Left lobe of liver (tissue), 2 donors: ENCODE measurements around the gene LIMD2. TPM values are rescaled to one million over a fixed set of nuclear protein-coding genes. Genes with fewer than 3 reads are reported as not detected.
A peak's percentile ranks its signal among the peaks of the same experiment; 100 is the strongest.

Source experiments
- ATAC-seq: fragments of 200-7000 bp; cut with Tn5 transposase; one replicate; pipeline ENCODE4 v1.9.1; 2020; ENCODE audit warnings: mild to moderate bottlenecking, moderate library complexity
- DNase-seq: peaks from one replicate; pipeline ENCODE4 v3.0.0-alpha.2; 2020; ENCODE audit warnings: low spot score
- total RNA-seq: library from RNA; stranded (reverse); gene quantifications from one replicate; pipeline ENCODE4 v1.2.1, GENCODE V29; 2021
- donor health status: DM: no; HTN: no; CAD: no; lungs with moderate emphysema.
- donor health status: DM: no; HTN: yes; CAD: no.

Gene LIMD2
- total RNA-seq, 1 donor from 2014 or later = 5.8 TPM

- ATAC-seq = no peak
- DNase-seq = no peak
Observed at GRCh38 chr17:63685041-63685440, 14.9 kb downstream of the LIMD2 start.

GRCh38 chr17:63682981-63683380 lies 16.9 kb downstream of the LIMD2 start:
- ATAC-seq = no peak
- DNase-seq = no peak

- DNase-seq = no peak
- no peak for ATAC-seq
Observed at GRCh38 chr17:63682441-63682840, 17.5 kb downstream of the LIMD2 start.

- DNase-seq (peak; percentile 83), ATAC-seq (peak; percentile 96)
Observed at GRCh38 chr17:63681530-63681929, 18.4 kb downstream of the LIMD2 start.

- no peak for ATAC-seq
- no peak for DNase-seq
Observed at GRCh38 chr17:63680700-63681099, 19.2 kb downstream of the LIMD2 start.

- ATAC-seq = no peak
- DNase-seq = no peak
Observed at GRCh38 chr17:63679214-63679613, 20.7 kb downstream of the LIMD2 start.

- DNase-seq (no peak), ATAC-seq (no peak)
Observed at GRCh38 chr17:63676584-63676983, 23.3 kb downstream of the LIMD2 start.

GRCh38 chr17:63675607-63676546 lies 24.0 kb downstream of the LIMD2 start:
- ATAC-seq = peak; percentile 94
- DNase-seq = peak; percentile 89

- DNase-seq (no peak), ATAC-seq (peak; percentile 46)
Observed at GRCh38 chr17:63675231-63675606, 24.7 kb downstream of the LIMD2 start.

GRCh38 chr17:63672856-63673255 lies 27.1 kb downstream of the LIMD2 start:
- DNase-seq (no peak), ATAC-seq (no peak)

GRCh38 chr17:63665527-63666214 lies 34.3 kb downstream of the LIMD2 start:
- ATAC-seq = peak; percentile 69
- DNase-seq = no peak

GRCh38 chr17:63659850-63660249 lies 40.1 kb downstream of the LIMD2 start:
- DNase-seq (no peak), ATAC-seq (no peak)

GRCh38 chr17:63658366-63658765 lies 41.6 kb downstream of the LIMD2 start:
- ATAC-seq (no peak), DNase-seq (no peak)

- no peak for DNase-seq
- no peak for ATAC-seq
Observed at GRCh38 chr17:63657786-63658185, 42.1 kb downstream of the LIMD2 start.

- no peak for DNase-seq
- no peak for ATAC-seq
Observed at GRCh38 chr17:63653050-63653449, 46.9 kb downstream of the LIMD2 start.

- ATAC-seq = no peak
- DNase-seq = no peak
Observed at GRCh38 chr17:63652106-63652505, 47.8 kb downstream of the LIMD2 start.

GRCh38 chr17:63649813-63650212 lies 50.1 kb downstream of the LIMD2 start:
- ATAC-seq (peak; percentile 52), DNase-seq (no peak)

GRCh38 chr17:63647936-63648335 lies 52.0 kb downstream of the LIMD2 start:
- DNase-seq = no peak
- ATAC-seq = no peak

- ATAC-seq (no peak), DNase-seq (no peak)
Observed at GRCh38 chr17:63647065-63647725, 52.7 kb downstream of the LIMD2 start.

- no peak for ATAC-seq
- no peak for DNase-seq
Observed at GRCh38 chr17:63646488-63646806, 53.5 kb downstream of the LIMD2 start.
